ENCODE measurements around the gene CTSH.

DNA sequence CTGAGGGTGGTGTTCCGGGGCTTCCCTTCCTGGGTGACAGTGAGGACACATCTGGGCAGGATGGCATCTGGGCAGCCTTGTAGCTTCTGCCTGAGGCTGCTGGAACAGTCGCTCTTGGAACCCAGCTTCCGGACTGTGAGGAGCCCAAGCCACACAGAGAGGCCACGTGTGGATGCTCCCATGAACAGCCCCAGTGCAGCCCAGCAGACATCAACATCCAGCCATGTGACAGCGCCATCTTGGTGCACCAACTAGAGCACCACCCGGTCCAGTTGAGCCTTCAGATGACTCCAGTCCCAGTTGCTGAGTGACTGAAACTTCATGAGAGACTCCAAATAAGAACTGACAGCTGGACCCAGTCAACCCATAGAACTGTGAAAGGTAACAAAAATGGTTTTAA lies 15.5 kb upstream of the CTSH start:
- TF ChIP-seq SAFB2 (CRISPR knock-in tag; IDR thresholded peaks at IDR 0.05; ENCODE audit: borderline replicate concordance, low read depth): no peak
- TF ChIP-seq POLR2AphosphoS5 (IDR thresholded peaks at IDR 0.05; ENCODE audit: low read depth, low read length): no peak
- no peak for TF ChIP-seq CBX5 (CRISPR knock-in tag; IDR thresholded peaks at IDR 0.05; ENCODE audit: borderline replicate concordance)
